NCI-H2171 (cell line): ENCODE data around the gene MYO16.

ENCODE experiments used
- DNase-seq: peaks from one replicate; lab custom pipeline; 2025; lab: John Stamatoyannopoulos, UW

The MYO16 gene

DNA sequence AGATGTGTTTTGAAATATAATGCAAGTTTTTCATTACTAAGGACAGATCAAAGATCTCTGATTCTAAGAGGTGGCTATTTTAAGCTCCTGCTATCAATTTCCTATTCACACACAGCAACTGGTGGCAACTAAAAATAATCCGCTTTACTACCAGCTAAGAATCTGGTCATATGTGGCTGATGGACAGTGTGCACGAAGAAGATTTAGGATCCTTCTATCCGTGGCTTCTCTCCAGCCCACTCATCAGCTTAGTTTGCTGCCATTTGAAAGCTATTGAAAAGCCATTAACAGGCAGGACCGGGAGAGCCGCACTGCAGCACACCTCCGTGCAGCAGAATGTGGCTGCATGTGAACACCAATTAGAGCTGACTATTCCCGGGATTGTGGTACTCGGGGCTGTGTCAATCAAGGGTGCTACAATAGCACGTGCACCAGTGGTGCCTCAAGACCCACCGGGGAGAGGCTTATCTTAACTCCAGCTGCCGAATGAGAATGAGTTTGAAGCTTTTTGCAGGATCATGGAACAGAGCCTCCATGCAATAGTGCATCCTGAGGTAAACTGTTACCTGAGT, at the start of gene MYO16:
Gene MYO16 (plus strand): TSS at position 431 of the 572 bp plus-strand sequence. CDS start 234 bp downstream, outside the sequence.
- no peak for DNase-seq

DNA sequence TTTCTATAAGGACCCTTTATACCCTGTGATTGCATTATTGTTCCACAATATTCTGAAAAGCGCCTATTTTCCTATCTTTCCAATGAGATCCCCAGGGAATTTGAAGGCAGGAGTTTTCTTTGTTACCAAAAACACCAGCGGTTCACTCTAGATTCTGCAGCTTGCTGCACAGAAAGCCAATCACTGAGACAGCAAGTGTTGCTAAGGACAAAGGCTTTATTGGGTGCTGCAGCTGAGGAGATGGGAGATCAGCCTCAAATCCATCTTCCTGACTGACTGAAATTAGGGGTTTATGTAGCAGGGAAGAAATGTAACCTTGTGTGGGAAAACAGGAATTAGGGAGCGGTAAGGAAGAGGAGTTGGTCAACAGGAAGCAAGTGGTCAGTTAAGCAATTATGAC, 42.6 kb upstream of the MYO16 start:
- DNase-seq = no peak

DNA sequence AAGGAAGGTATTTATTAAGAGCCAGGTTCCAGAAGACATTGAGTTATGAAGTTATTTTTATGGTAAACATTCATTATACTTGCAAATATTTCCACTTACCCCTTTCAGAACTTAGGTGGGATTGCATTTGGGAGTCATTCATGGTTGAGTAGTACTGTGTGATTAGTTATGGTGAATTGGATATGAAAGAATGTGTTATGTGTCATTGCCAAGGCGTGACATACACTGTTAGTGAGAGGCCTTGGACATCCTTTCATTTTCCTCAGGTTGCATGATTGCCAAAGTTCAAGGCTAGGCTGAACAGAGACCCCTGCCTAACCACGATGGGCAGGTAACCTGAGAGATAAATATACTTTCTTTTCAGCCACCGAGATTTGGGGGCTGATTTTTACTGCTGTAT, 40.9 kb upstream of the MYO16 start:
- no peak for DNase-seq

DNA sequence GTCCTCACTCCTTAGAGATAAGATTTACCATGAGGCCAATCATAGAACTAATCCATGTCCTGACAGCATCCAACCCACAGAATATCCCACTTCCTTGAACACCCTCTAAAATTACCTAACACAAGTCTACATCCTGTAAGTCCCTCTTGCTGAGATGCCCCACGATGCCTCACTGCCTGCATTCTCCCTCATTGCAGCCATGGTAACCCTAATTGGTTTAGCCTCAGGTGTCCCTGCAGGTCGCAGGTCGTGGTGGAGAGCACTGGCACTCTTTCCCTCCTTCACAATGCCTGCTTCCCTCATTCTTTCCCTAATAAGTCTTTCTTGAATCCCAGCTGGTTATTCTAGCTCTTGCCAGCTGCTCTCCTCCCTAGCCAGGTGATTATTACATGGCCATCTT, 35.3 kb upstream of the MYO16 start:
- no peak for DNase-seq

DNA sequence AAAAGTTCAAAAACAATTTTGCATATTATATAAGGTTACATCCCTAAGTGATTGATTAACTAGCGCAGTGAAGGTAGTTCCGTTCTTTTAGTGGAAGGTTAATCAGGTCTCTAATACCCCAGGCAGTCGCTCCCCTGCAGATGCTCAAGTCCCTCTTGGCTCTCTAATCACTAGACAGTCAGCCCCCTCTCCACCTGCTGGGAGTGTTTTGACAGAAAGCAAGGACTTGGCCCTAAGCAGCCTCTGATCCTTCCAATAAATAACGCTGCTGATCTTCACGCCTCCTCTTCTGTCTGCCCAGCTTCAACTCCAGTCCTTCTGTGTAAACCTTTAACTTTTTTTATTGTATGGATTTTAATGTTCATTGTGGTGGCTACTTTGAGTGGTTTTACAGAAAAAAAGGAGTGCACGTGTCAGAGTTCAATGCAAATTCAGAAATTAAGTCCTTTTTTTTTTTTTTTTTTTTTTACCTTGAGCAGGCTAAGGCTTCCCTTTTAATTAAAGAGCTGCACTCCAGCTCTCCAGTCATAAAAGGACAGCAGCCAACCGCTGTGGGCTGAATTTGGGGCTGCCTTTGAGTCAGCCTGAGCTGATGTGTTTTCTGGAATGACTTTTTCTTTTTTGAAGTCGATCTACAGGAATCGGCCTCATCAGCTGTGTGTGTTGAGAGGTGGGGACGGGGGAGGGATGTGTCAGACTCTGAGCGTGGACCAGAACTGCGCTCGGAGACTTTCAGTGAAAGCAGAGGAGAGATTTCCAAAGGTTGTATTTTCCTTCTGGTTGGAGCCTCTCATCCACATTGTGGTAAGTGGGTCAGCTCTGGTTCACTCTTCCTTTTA, 33.8 kb upstream of the MYO16 start:
- no peak for DNase-seq

DNA sequence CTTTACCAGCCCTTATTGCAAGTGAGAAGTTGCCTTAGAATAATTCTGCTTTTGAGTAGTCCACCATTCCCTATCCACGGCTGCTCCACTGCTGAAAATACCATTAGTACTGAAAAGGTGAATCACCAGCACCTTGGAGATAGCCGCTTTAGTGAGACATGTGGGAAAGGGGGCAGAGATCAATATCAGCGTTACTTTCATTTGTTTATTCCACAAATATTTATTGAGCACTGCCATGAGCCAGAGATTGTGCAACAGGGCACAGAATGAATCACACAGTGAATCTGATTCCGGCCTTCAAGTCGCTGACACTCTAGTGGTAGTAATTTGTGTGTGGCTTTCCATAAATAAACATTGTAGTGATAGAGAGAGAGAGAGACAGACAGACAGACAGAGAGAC, 31.5 kb upstream of the MYO16 start:
- DNase-seq = no peak

DNA sequence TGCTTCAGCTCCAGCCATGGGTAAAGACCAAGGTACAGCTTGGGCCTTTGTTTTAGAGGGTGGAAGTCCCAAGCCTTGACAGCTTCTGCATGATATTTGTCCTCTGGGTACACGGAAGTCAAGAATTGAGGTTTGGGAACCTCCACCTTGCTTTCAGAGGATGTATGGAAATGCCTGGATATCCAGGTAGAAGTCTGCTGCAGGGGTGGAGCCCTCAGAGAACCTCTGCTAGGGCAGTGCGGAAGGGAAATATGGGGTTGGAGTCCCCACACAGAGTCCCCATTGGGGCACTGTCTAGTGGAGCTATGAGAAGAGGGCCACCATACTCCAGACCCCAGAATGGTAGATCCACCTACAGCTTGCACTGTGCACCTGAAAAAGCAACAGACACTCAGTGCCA, 23.0 kb upstream of the MYO16 start:
- DNase-seq = no peak

DNA sequence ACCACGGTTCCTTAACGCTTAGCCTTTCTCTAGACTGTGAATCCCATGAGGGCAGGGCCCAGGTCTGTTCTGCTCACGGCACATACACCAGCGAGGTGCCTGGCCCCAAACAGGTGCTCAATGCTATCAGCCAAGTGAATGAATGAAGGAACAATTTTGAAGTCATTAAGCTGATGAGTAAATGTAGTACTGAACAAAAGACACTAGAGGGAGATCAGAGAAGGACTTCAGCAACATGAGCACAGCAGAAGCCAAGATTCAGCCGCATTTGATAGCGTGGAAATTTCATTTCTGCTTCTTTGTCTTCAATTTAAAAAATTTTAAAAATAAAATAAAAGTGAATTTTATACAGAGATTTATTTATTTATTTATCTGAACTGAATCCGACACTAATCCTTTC, 20.1 kb upstream of the MYO16 start:
- DNase-seq = no peak

DNA sequence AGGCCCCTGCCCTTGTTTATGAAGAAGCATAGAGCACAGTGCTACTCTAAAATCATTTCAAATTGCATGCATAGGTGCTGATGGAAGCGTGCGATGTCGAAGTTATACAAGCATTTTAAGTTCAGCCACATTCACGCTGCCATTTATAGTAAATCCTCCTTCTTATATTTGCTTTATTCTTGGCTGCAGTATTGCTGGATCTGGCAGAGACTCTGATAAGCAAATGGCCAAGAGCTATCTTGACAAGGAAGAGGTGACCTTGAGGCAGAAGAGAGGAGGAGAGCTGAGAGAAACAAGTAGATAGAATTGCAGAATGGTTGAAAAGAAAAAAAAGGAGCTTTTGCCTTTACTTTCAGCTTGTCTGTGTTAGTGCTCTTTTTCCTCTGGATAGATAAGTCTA, 18.9 kb upstream of the MYO16 start:
- DNase-seq = no peak

DNA sequence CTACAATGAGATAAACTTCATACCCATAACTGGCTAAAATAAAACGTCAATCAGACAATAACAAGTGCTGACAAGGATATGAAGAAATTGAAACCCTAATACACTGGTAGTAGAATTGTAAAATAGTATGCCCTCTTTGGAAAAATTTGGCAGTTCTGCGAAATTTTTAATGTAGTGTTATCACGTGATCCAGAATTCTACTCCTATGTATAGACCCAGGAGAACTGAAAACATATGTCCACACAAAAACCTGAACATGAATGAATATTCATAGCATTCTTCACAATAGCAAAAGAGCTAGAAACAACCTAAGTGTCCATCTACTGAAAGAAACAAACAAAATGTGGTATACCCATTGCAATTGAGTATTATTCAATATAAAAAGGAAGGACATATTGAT, 14.2 kb upstream of the MYO16 start:
- no peak for DNase-seq

DNA sequence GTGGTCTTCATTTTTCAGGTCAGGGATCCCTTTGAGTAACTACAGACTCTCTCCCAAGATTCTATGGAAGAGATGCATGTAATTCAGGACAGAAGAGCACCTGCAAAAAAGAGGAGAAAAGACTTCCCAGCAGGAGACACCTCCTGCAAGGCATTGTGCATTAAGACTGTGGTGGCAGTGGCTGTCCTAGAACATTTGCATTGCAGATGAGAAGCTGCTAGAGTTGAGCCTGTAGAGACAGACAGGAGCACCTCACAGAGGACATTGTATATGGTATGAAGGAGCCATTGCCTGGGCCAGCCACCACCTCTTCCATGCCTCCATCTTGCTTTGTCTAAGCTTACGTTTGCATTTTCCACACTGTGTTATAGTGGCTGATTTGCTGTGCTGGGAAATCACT, 11.2 kb upstream of the MYO16 start:
- no peak for DNase-seq

DNA sequence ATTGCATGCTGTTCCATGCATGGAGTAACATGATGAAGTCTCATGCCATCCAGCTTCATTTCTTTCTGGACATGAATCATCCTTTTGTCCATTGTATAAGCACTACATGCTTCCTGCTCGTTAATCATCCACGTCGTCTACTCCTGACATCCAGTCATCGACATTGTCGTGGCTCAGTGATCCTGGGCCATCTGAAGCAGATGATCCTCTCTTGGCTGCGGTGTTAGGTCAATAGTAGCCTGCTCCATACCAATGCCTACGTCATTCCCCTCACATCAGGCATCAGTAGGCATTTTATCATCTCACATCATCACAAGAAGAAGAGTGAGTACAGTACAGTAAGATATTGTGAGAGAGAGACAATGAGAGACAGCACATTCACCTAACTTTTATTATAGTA, 7.9 kb upstream of the MYO16 start:
- DNase-seq = no peak

DNA sequence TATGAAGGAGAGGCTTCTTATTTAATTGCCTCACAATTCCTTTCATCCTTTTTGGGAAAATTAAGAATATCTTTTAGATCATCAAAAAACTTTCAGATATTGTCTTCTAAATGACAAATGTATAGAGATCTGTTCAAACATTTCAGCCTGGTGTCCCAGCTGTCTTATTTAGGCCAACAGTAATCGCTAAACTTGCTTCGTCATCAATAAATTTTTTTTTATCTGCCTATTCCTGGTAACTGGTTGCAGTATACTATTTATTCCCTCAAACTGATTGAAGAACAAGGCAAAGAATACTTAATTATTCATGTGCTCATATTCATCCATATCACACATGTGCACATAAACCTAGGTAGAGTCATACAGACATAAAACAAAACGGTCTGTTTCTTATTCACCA, 5.3 kb upstream of the MYO16 start:
- DNase-seq = no peak

DNA sequence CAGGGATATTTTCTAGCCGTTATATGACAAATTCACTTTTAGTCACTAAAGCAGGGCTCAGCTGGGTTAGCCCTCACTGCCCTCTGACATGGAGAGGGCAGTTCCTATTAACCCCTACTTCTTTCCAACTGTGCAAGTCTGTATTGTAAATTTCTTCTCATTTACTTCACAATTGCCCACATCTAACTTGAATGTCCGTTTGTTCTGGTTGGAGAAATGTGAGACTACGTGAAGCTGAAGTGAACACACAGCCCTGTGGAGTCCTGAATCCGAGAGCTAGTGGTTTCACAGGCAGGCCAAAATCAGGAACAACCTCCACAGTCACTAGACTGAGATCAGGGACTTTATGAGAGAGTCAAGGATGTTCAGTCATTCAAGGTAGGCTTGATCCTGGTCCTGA, 4.4 kb upstream of the MYO16 start:
- no peak for DNase-seq

DNA sequence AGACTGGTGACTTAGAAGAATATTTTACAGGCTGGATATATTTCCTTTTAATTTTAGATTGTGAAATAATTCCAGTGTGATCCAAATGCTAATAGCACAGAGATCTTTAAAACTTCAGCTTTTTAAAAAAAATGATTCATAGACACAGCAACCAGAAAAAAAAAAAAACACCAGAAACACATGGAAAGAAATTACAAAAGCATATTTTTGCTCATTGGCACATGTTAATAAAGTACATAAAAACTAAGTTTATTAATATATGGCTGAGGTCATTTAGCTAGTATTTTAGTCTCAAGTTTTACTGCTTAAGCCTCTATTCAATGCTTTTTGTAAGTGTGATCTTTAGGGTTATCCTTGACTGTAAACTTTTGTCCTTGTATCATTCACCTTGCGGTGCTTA, 577 bp downstream of the MYO16 start:
- DNase-seq = no peak

DNA sequence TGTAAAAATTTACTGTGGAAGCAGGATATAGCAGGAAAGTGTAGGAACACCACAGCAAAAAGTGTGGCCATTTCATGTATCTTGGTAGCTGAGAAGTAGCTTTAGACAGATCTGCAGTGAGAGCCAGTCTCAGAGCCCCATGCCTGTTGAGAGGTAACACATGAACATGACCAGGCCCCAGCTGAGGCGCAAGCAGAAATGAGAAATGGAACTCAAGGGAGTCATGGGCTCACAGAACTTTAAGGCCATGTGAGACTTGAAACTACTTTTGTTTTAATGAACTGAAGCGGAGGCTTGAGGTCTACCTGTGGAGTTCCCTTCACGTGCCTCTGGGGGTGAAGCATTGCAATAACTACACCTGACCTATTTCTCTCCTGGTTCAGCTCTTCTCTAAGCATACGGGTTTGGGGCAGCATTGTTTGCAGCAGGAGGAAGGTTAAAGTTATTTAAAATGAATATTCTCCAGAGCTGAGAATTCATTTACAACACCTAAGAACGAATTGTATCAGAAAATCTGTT, 3.3 kb downstream of the MYO16 start:
- no peak for DNase-seq

DNA sequence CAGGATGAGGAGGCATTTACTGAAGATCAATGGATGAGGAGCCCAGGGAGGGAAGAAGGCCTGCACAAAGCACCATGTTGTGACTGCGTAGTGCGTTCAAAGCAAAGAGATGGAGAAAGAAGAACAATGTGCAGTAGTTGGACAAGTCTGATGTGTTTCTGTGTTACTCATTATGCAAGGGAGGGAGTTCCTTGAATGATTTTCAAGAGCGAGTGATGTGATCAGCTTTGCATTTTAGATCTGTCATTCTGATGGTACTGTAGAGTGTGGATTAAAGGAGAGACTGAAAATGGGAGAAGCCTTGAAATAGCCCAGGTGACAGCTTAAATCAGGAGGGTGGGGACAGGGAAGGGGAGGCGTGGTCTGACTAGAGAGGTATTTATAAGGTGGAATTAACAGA, 9.5 kb downstream of the MYO16 start:
- no peak for DNase-seq

DNA sequence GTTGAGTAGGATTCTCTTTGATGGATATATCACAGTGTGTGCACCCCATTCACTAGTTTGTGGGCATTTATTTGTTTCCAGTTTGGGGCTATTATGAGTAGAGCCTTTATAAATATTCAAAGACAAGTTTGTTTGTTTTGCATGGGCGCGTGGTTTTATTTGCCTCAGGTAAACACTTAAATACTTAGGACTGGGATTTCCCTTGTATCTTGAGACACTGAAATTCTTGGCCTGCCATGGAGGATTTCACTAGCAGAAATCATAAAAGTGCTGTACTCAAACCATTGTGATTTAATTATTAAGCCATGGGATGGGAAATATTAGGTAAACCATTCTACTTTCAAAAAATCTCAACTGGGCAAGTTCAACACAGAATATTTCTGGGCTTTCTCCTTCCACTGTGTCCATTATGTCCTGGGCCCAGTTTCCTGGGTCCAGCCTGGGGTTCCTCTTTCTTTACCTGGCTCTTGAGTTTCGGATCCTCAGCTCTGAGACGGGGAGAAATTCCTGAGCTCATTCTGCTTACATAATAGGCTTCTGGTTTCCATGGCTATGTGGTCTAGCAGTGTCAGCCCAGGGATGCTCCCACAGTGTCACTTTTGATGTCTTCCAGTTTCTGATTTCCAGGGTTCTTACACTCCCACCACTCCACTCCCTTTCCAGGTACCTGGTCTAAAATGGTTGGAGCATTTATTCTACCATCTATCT, 14.4 kb downstream of the MYO16 start:
- no peak for DNase-seq

DNA sequence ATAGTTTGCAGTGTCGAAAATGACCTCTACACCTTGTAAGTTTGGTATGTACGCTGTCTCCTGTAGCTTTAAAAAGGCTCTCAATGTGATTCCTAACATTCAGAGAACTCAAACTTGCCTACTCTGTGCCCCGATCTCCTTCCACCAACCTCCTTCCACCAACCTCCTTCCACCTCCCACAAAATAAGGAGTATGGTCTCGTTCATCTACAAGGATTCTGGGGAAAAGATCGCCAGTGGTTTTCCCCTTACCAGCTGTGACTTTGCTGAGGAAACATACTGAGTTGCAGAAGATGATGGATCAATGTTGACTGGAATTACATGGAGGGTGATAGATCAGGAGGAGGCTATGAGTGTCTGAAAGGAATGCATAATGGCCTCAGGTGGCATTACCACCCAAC, 16.0 kb downstream of the MYO16 start:
- no peak for DNase-seq

DNA sequence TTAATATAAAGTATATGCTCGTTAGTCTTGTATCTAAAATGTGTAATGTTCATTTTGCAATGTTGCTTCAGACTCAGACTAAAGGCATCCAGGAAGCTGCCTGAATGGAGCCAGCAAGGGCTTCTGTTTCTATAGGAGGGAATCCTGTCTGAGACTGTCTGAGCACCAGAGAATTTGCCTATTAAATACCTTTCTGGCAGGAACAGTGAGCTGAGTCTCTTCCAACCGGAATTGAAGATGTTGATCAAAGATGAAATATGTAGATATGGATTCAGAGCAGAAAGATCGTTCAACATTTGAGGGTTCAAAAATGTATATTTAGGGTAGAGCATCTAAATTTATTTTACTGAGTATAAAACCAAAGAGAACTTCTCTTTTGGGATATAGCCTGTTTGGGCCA, 20.9 kb downstream of the MYO16 start:
- DNase-seq = no peak

DNA sequence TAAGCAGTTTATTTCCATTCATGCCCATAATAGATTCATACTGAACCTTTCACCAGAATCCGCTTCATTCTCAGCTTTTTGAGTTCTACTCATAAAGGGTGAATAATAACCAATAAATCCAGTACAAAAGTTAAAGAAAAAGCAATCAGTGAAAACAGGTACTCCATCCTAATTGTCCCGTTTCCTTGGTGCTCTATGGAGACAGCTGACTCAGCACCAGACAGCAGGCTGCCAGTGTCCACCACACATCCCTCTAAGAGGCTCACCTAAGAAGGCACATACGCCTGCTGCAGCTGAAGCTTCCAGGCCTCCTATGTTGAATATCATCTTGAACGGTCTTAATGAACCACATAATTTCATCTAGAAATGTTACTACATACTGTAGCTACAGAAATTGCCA, 27.3 kb downstream of the MYO16 start:
- DNase-seq = no peak

DNA sequence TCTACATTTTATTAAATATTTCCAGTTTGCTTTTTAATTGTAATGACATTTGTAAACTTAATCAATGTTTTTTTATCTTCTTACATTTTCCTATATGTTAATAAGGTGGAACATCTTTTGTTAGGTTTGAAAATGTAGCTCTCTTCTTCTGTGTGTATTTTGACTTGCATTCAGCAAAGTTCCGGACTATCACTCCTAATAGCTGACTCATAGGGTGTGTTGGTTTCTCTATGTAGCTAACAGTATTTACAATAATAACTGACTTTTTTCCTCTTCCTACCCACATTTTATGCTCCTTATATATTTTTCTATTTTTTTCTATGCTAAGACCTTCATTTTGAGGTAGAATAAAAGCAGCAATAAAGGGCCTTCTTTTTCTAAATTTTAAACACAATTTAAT, 28.1 kb downstream of the MYO16 start:
- no peak for DNase-seq

DNA sequence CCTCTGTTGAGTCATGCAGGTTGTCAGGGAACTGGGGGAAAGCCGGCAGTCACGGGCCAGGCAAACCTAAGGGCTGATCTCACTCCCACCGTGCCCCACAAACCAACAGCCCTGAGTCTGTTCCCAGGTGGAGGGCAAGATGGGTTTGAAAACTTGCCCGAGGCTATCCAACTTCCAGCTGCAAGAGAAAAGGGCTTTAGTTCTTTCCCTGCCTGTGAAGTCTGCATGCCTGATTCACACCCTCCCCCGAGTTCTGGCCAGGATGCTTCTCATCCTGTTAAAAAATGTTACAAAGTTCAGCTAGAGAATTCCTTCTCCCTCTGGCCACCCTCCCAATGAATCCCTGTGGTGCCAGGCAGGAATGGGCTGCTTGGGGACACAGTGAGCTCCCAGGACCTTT, 33.1 kb downstream of the MYO16 start:
- DNase-seq = no peak
